ENCODE data around the gene KRTAP19-7. TPM values are rescaled to one million over a fixed set of nuclear protein-coding genes. Genes with fewer than 3 reads are reported as not detected.

Gene KRTAP19-7
- total RNA-seq (not detected), polyA plus RNA-seq (ENCODE audit: insufficient read depth, low read depth, low replicate concordance) (not detected)
- long read RNA-seq, donor 1 = 0 reads
- long read RNA-seq, donor 2 = 0 reads
- long read RNA-seq, donor 3 = 0 reads
- long read RNA-seq, donor 4 = 0 reads
- long read RNA-seq, donor 5 = 0 reads
- long read RNA-seq, donor 6 = 0 reads
- long read RNA-seq, donor 7 = 0 reads
- long read RNA-seq, donor 8 = 0 reads
- long read RNA-seq, donor 9 = 0 reads
- long read RNA-seq, donor 10 = 0 reads

- intact Hi-C loops (cut with DNase I) = no loop called here
- Histone ChIP-seq H3K4me3 (ENCODE audit: low read length in 3 of 3) (no peak within 1 kb of the TSS), H3K36me3 (ENCODE audit: control insufficient read depth in 2 of 3, insufficient read depth in 3 of 3, low read length in 3 of 3) (no peaks in the 10 kb centered on the region), H3K27ac (ENCODE audit: low read depth in 2 of 2, low read length in 2 of 2) (no peak within 1 kb of the TSS), H3K4me1 (ENCODE audit: control insufficient read depth in 2 of 3, insufficient read depth in 2 of 3, low read depth in 1 of 3, low read length in 3 of 3) (no peaks in the 10 kb centered on the region), H3K27me3 (ENCODE audit: control insufficient read depth, insufficient read depth, low read length) (no peaks in the 10 kb centered on the region), H3K9me3 (ENCODE audit: control insufficient read depth in 2 of 3, insufficient read depth in 1 of 3, low read length in 3 of 3) (no peaks in the 10 kb centered on the region), H3K9ac (ENCODE audit: low read length in 3 of 3) (no peak within 1 kb of the TSS)
- DNase-seq (no peak), FAIRE-seq (no peak)
- TF ChIP-seq CTCF (IDR thresholded peaks at IDR 0.05; ENCODE audit: borderline replicate concordance, extremely low read depth, insufficient read depth) = no peak
Observed at GRCh38 chr21:30561264-30561895, at the start of gene KRTAP19-7. Gene KRTAP19-7, minus strand, starts transcription at chr21:30561314. Its CDS starts 25 bp downstream, at chr21:30561289.

- Histone ChIP-seq H3K9ac (ENCODE audit: low read length in 3 of 3) (no peak overlapping the region), H3K27ac (ENCODE audit: low read depth in 2 of 2, low read length in 2 of 2) (no peak overlapping the region), H3K9me3 (ENCODE audit: control insufficient read depth in 2 of 3, insufficient read depth in 1 of 3, low read length in 3 of 3) (no peaks in the 10 kb centered on the region), H3K27me3 (ENCODE audit: control insufficient read depth, insufficient read depth, low read length) (no peaks in the 10 kb centered on the region), H3K36me3 (ENCODE audit: control insufficient read depth in 2 of 3, insufficient read depth in 3 of 3, low read length in 3 of 3) (no peaks in the 10 kb centered on the region), H3K4me1 (ENCODE audit: control insufficient read depth in 2 of 3, insufficient read depth in 2 of 3, low read depth in 1 of 3, low read length in 3 of 3) (no peaks in the 10 kb centered on the region), H3K4me3 (ENCODE audit: low read length in 3 of 3) (no peak overlapping the region)
- no peak for TF ChIP-seq CTCF (IDR thresholded peaks at IDR 0.05; ENCODE audit: borderline replicate concordance, extremely low read depth, insufficient read depth)
- FAIRE-seq = no peak
- no peak for DNase-seq
- intact Hi-C loops (cut with DNase I) = no loop called here
Observed at GRCh38 chr21:30605968-30606367, 44.9 kb upstream of the KRTAP19-7 start.

GRCh38 chr21:30600787-30601186 is 39.7 kb upstream of the KRTAP19-7 start, which contains the start of gene KRTAP22-1:
Gene KRTAP22-1, plus strand, starts transcription at chr21:30601087.
- intact Hi-C loops (cut with DNase I) = no loop called here
- Histone ChIP-seq H3K4me1 (ENCODE audit: control insufficient read depth in 2 of 3, insufficient read depth in 2 of 3, low read depth in 1 of 3, low read length in 3 of 3) (no peaks in the 10 kb centered on the region), H3K27me3 (ENCODE audit: control insufficient read depth, insufficient read depth, low read length) (no peaks in the 10 kb centered on the region), H3K9me3 (ENCODE audit: control insufficient read depth in 2 of 3, insufficient read depth in 1 of 3, low read length in 3 of 3) (no peaks in the 10 kb centered on the region), H3K4me3 (ENCODE audit: low read length in 3 of 3) (no peak within 1 kb of the TSS), H3K27ac (ENCODE audit: low read depth in 2 of 2, low read length in 2 of 2) (no peak within 1 kb of the TSS), H3K9ac (ENCODE audit: low read length in 3 of 3) (no peak within 1 kb of the TSS), H3K36me3 (ENCODE audit: control insufficient read depth in 2 of 3, insufficient read depth in 3 of 3, low read length in 3 of 3) (no peaks in the 10 kb centered on the region)
- FAIRE-seq (no peak), DNase-seq (no peak)
- no peak for TF ChIP-seq CTCF (IDR thresholded peaks at IDR 0.05; ENCODE audit: borderline replicate concordance, extremely low read depth, insufficient read depth)
